Erythroblast (primary cell): Measurements from ENCODE around the gene CFAP61.

Source experiments
- GATA1 ChIP-seq: IDR thresholded peaks from 2 replicates; pipeline ENCODE4 v1.6.1; 2011; ENCODE audit warnings: low read depth, mild to moderate bottlenecking, control low read depth, low read length, moderate library complexity
- POLR2A ChIP-seq: IDR thresholded peaks from 2 replicates; pipeline ENCODE4 v1.6.1; 2011; ENCODE audit warnings: mild to moderate bottlenecking, low read length

- TF ChIP-seq POLR2A (no peak), GATA1 (no peak)
Measured at GRCh38 chr20:20211988-20212518, 159.7 kb downstream of the CFAP61 start.
